ENCODE results near the gene SLC25A28.
A peak's percentile ranks its signal among the peaks of the same experiment; 100 is the strongest.

SLC25A28 gene

DNA sequence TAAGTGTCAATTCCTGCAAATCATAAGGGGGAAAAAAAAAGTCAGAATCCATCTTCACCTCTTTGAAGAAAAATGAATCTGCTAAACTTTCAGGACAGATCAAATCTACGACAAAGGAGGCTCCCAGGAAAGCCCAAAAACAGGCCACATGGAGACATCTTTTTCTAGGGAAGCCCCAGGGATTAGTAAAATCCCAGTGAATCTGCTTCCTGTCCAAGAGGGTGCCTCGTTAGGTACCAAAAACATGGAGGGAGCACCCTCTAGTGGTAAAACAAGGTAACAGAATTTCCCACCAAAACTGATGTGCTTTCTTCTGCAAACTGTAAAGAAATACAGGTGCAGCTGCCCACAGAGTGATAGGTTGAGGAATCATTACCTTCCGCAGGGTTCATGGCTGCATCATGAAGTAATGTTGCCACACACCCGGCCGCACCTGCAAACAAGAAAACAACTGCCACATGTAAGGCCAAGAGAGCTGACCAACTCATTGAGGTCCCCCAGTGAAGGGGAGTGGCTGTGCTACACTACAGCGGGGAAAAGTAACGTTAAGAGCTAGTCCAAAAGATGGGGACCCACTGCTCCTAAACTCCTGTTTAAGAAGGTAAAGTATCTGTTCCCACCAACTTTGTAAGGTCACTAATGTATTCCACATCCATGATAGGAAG lies 7.9 kb downstream of the SLC25A28 start:
- no CpG with 5 or more reads among the region's 7 CpGs for WGBS (ENCODE audit: extremely low coverage, insufficient coverage, low lambda C conversion rate)
- Histone ChIP-seq H2AK5ac (ENCODE audit: low read length) (no peak overlapping the region), H3K56ac (ENCODE audit: low read length) (no peak overlapping the region), H3K18ac (ENCODE audit: low read length) (no peak overlapping the region), H3K27me3 (ENCODE audit: insufficient read depth, low read length, poor library complexity) (no peaks in the 10 kb centered on the region), H3K4me2 (ENCODE audit: low read length) (no peak overlapping the region), H3K4me3 (ENCODE audit: low read length) (no peak overlapping the region), H2BK5ac (ENCODE audit: low read length) (no peak overlapping the region), H4K8ac (ENCODE audit: low read depth, low read length) (no peak overlapping the region), H3K27ac (ENCODE audit: low read depth, low read length) (no peak overlapping the region), H3K36me3 (ENCODE audit: control insufficient read depth, insufficient read depth, low read length) (peaks cover 3% of the 10 kb centered on the region), H3K23ac (ENCODE audit: low read length) (no peak overlapping the region), H3K9ac (ENCODE audit: low read length) (no peak overlapping the region), H3K79me1 (ENCODE audit: low read length) (peaks cover 3% of the 10 kb centered on the region), H4K5ac (ENCODE audit: low read length) (no peak overlapping the region), H2BK15ac (replicated peaks; ENCODE audit: low read depth) (no peak overlapping the region), H3K4ac (ENCODE audit: low read depth, low read length) (no peak overlapping the region), H3K79me2 (ENCODE audit: control insufficient read depth, insufficient read depth, low read length) (no peaks in the 10 kb centered on the region), H2BK120ac (ENCODE audit: low read depth, low read length) (no peak overlapping the region), H3K4me1 (ENCODE audit: control insufficient read depth, low read depth, low read length) (no peaks in the 10 kb centered on the region)
- DNase-seq, result peak; percentile 82

DNA sequence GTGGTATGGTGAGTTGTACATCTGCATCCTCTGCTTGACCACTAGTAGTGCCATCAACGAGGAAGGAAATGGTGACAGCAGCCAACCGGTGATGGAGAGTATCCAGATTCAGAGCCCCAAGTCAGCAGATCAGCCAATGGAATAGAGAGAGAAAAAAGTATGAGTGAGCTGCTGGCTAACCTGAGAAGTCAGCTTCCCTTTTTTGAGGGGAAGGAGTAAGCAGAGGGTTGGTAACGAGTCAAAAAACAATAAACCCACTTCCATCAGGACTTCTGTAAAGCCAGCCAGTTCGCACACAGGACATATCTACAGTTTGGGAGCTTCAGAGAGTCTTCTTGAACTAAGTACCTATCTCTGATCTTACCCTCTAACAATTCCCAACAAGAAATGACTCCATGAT lies 8.9 kb downstream of the SLC25A28 start:
- peaks cover 3% of the 10 kb centered on the region for H3K79me1 ChIP-seq (ENCODE audit: low read length)
- H3K23ac ChIP-seq (ENCODE audit: low read length), result no peak overlapping the region
- H3K79me2 ChIP-seq (ENCODE audit: control insufficient read depth, insufficient read depth, low read length), result no peaks in the 10 kb centered on the region
- no peak overlapping the region for H3K4me2 ChIP-seq (ENCODE audit: low read length)
- no peak overlapping the region for H3K56ac ChIP-seq (ENCODE audit: low read length)
- H4K8ac ChIP-seq (ENCODE audit: low read depth, low read length), result no peak overlapping the region
- H3K27ac ChIP-seq (ENCODE audit: low read depth, low read length), result no peak overlapping the region
- no peak overlapping the region for H3K4me3 ChIP-seq (ENCODE audit: low read length)
- no peak overlapping the region for H2AK5ac ChIP-seq (ENCODE audit: low read length)
- H3K9ac ChIP-seq (ENCODE audit: low read length), result no peak overlapping the region
- H2BK5ac ChIP-seq (ENCODE audit: low read length), result no peak overlapping the region
- peaks cover 3% of the 10 kb centered on the region for H3K36me3 ChIP-seq (ENCODE audit: control insufficient read depth, insufficient read depth, low read length)
- H3K27me3 ChIP-seq (ENCODE audit: insufficient read depth, low read length, poor library complexity), result no peaks in the 10 kb centered on the region
- no CpG with 5 or more reads among the region's 4 CpGs for WGBS (ENCODE audit: extremely low coverage, insufficient coverage, low lambda C conversion rate)
- no peaks in the 10 kb centered on the region for H3K4me1 ChIP-seq (ENCODE audit: control insufficient read depth, low read depth, low read length)
- no peak overlapping the region for H3K18ac ChIP-seq (ENCODE audit: low read length)
- no peak overlapping the region for H2BK120ac ChIP-seq (ENCODE audit: low read depth, low read length)
- no peak overlapping the region for H4K5ac ChIP-seq (ENCODE audit: low read length)
- H3K4ac ChIP-seq (ENCODE audit: low read depth, low read length), result no peak overlapping the region
- H2BK15ac ChIP-seq (replicated peaks; ENCODE audit: low read depth), result no peak overlapping the region
- DNase-seq, result no peak

DNA sequence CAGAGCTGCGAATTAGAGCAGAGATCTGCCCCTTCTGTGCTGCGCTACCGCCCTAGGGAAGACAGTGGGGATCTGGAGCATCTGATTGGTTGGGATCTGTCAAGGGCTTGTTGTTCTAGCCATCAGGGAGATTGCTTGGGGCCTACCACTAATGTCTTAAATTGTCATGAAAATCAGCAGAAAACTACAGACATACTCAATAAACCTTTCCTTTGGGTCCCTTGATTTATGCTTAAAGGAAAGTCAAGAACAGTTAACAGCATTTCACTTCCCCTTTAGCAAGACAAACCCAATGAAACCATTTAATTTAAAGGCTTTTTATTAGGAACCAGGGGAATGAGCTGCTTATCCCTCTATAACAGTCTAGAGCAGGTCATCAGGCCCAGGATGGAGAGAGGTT lies 10.0 kb downstream of the SLC25A28 start:
- Histone ChIP-seq H3K9ac (ENCODE audit: low read length) (no peak overlapping the region), H3K79me2 (ENCODE audit: control insufficient read depth, insufficient read depth, low read length) (no peaks in the 10 kb centered on the region), H3K27me3 (ENCODE audit: insufficient read depth, low read length, poor library complexity) (no peaks in the 10 kb centered on the region), H2BK5ac (ENCODE audit: low read length) (no peak overlapping the region), H3K4me2 (ENCODE audit: low read length) (no peak overlapping the region), H3K79me1 (ENCODE audit: low read length) (no peaks in the 10 kb centered on the region), H3K23ac (ENCODE audit: low read length) (no peak overlapping the region), H3K18ac (ENCODE audit: low read length) (no peak overlapping the region), H3K4me3 (ENCODE audit: low read length) (no peak overlapping the region), H4K5ac (ENCODE audit: low read length) (no peak overlapping the region), H2BK15ac (replicated peaks; ENCODE audit: low read depth) (no peak overlapping the region), H3K36me3 (ENCODE audit: control insufficient read depth, insufficient read depth, low read length) (peaks cover 3% of the 10 kb centered on the region), H3K56ac (ENCODE audit: low read length) (no peak overlapping the region), H3K4ac (ENCODE audit: low read depth, low read length) (no peak overlapping the region), H2BK120ac (ENCODE audit: low read depth, low read length) (no peak overlapping the region), H3K4me1 (ENCODE audit: control insufficient read depth, low read depth, low read length) (no peaks in the 10 kb centered on the region), H3K27ac (ENCODE audit: low read depth, low read length) (no peak overlapping the region), H2AK5ac (ENCODE audit: low read length) (no peak overlapping the region), H4K8ac (ENCODE audit: low read depth, low read length) (no peak overlapping the region)
- no CpG with 5 or more reads among the region's 3 CpGs for WGBS (ENCODE audit: extremely low coverage, insufficient coverage, low lambda C conversion rate)
- no peak for DNase-seq

DNA sequence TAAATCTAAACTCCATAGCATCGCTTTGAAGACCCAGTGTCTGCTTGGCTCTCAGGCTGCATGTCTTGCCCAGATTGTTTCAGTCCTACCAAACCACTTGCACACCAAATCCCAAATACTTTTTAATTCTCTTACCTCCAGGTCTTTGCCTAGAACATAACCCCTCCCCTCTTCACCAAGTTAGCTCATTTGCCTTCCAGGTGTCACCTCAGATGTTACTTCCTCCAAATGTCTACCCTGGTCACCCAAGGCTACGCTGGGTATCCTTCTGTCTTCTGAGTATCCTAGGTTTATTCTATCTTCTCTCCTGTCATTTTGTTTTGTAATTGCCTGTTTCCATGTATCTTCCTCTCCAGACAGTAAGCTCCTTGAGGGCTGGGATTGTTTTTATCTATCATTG lies 11.1 kb downstream of the SLC25A28 start:
- no peaks in the 10 kb centered on the region for H3K27me3 ChIP-seq (ENCODE audit: insufficient read depth, low read length, poor library complexity)
- no peak for DNase-seq
- H3K79me1 ChIP-seq (ENCODE audit: low read length), result no peaks in the 10 kb centered on the region
- H4K5ac ChIP-seq (ENCODE audit: low read length), result no peak overlapping the region
- H2AK5ac ChIP-seq (ENCODE audit: low read length), result no peak overlapping the region
- no peak overlapping the region for H3K23ac ChIP-seq (ENCODE audit: low read length)
- no peaks in the 10 kb centered on the region for H3K79me2 ChIP-seq (ENCODE audit: control insufficient read depth, insufficient read depth, low read length)
- H3K18ac ChIP-seq (ENCODE audit: low read length), result no peak overlapping the region
- H3K27ac ChIP-seq (ENCODE audit: low read depth, low read length), result no peak overlapping the region
- H3K4ac ChIP-seq (ENCODE audit: low read depth, low read length), result no peak overlapping the region
- peaks cover 3% of the 10 kb centered on the region for H3K36me3 ChIP-seq (ENCODE audit: control insufficient read depth, insufficient read depth, low read length)
- no peak overlapping the region for H2BK5ac ChIP-seq (ENCODE audit: low read length)
- no peak overlapping the region for H3K4me2 ChIP-seq (ENCODE audit: low read length)
- no peaks in the 10 kb centered on the region for H3K4me1 ChIP-seq (ENCODE audit: control insufficient read depth, low read depth, low read length)
- H4K8ac ChIP-seq (ENCODE audit: low read depth, low read length), result no peak overlapping the region
- H3K4me3 ChIP-seq (ENCODE audit: low read length), result no peak overlapping the region
- no peak overlapping the region for H3K56ac ChIP-seq (ENCODE audit: low read length)
- WGBS (ENCODE audit: extremely low coverage, insufficient coverage, low lambda C conversion rate), result no CpG with 5 or more reads among the region's 2 CpGs
- no peak overlapping the region for H2BK15ac ChIP-seq (replicated peaks; ENCODE audit: low read depth)
- H2BK120ac ChIP-seq (ENCODE audit: low read depth, low read length), result no peak overlapping the region
- no peak overlapping the region for H3K9ac ChIP-seq (ENCODE audit: low read length)

DNA sequence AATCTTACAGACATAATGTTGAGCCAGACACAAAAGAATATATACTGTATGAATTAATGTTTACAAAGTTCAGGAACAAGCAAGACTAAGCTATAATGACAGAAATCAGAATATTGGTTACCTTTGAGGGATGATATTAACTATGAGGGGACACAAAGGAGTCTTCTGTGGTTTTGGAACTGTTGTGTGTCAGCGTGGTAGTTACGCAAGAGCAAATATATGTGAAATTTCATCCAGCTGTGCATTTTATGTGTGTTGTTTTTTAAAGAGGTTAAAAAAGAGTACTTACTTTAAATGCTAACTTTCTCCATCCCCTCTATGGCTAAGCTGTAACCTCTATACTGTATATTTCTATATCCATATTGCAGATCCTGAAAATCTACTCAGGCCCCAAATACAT lies 14.9 kb downstream of the SLC25A28 start:
- H3K23ac ChIP-seq (ENCODE audit: low read length), result no peak overlapping the region
- no peak overlapping the region for H2BK5ac ChIP-seq (ENCODE audit: low read length)
- no peaks in the 10 kb centered on the region for H3K36me3 ChIP-seq (ENCODE audit: control insufficient read depth, insufficient read depth, low read length)
- no peaks in the 10 kb centered on the region for H3K79me2 ChIP-seq (ENCODE audit: control insufficient read depth, insufficient read depth, low read length)
- no peaks in the 10 kb centered on the region for H3K4me1 ChIP-seq (ENCODE audit: control insufficient read depth, low read depth, low read length)
- H3K18ac ChIP-seq (ENCODE audit: low read length), result no peak overlapping the region
- no peak overlapping the region for H2AK5ac ChIP-seq (ENCODE audit: low read length)
- H3K56ac ChIP-seq (ENCODE audit: low read length), result no peak overlapping the region
- H2BK120ac ChIP-seq (ENCODE audit: low read depth, low read length), result no peak overlapping the region
- H3K79me1 ChIP-seq (ENCODE audit: low read length), result no peaks in the 10 kb centered on the region
- no peak overlapping the region for H4K5ac ChIP-seq (ENCODE audit: low read length)
- no peak overlapping the region for H3K27ac ChIP-seq (ENCODE audit: low read depth, low read length)
- no peaks in the 10 kb centered on the region for H3K27me3 ChIP-seq (ENCODE audit: insufficient read depth, low read length, poor library complexity)
- no peak for DNase-seq
- no peak overlapping the region for H3K9ac ChIP-seq (ENCODE audit: low read length)
- H3K4me2 ChIP-seq (ENCODE audit: low read length), result no peak overlapping the region
- WGBS (ENCODE audit: extremely low coverage, insufficient coverage, low lambda C conversion rate), result no CpG with 5 or more reads among the region's 2 CpGs
- no peak overlapping the region for H4K8ac ChIP-seq (ENCODE audit: low read depth, low read length)
- no peak overlapping the region for H2BK15ac ChIP-seq (replicated peaks; ENCODE audit: low read depth)
- H3K4ac ChIP-seq (ENCODE audit: low read depth, low read length), result no peak overlapping the region
- H3K4me3 ChIP-seq (ENCODE audit: low read length), result no peak overlapping the region

DNA sequence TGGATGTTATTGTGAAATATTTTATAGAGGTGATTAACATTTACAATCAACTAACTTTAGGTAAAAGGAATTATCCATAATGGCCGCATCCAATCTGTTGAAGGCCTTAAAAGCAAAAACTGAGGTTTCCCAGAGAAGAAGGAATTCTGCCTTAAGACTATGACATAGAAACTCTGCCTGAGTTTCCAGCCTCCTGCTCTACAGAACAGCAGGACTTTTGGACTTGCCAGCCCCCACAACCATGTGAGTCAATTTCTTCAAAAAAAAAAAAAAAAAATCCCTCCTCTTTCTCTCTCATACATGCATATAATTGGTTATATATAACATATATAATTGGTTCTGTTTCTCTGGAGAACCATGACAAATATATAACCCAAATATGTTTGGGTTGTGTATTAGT lies 15.4 kb downstream of the SLC25A28 start:
- no peak overlapping the region for H3K27ac ChIP-seq (ENCODE audit: low read depth, low read length)
- H3K23ac ChIP-seq (ENCODE audit: low read length), result no peak overlapping the region
- H2BK5ac ChIP-seq (ENCODE audit: low read length), result no peak overlapping the region
- H2BK15ac ChIP-seq (replicated peaks; ENCODE audit: low read depth), result no peak overlapping the region
- H3K9ac ChIP-seq (ENCODE audit: low read length), result no peak overlapping the region
- H3K27me3 ChIP-seq (ENCODE audit: insufficient read depth, low read length, poor library complexity), result no peaks in the 10 kb centered on the region
- no peaks in the 10 kb centered on the region for H3K79me2 ChIP-seq (ENCODE audit: control insufficient read depth, insufficient read depth, low read length)
- no peak overlapping the region for H3K56ac ChIP-seq (ENCODE audit: low read length)
- no peak overlapping the region for H4K8ac ChIP-seq (ENCODE audit: low read depth, low read length)
- H3K4me3 ChIP-seq (ENCODE audit: low read length), result no peak overlapping the region
- no peak for DNase-seq
- no peak overlapping the region for H3K4ac ChIP-seq (ENCODE audit: low read depth, low read length)
- no peaks in the 10 kb centered on the region for H3K4me1 ChIP-seq (ENCODE audit: control insufficient read depth, low read depth, low read length)
- no peak overlapping the region for H2BK120ac ChIP-seq (ENCODE audit: low read depth, low read length)
- H3K36me3 ChIP-seq (ENCODE audit: control insufficient read depth, insufficient read depth, low read length), result no peaks in the 10 kb centered on the region
- no peak overlapping the region for H3K18ac ChIP-seq (ENCODE audit: low read length)
- H4K5ac ChIP-seq (ENCODE audit: low read length), result no peak overlapping the region
- no peak overlapping the region for H2AK5ac ChIP-seq (ENCODE audit: low read length)
- no CpG with 5 or more reads among the region's 1 CpG for WGBS (ENCODE audit: extremely low coverage, insufficient coverage, low lambda C conversion rate)
- H3K4me2 ChIP-seq (ENCODE audit: low read length), result no peak overlapping the region
- no peaks in the 10 kb centered on the region for H3K79me1 ChIP-seq (ENCODE audit: low read length)
